ENCODE measurements around the gene PFKL.
A peak's percentile ranks its signal among the peaks of the same experiment; 100 is the strongest.

GRCh38 chr21:44297525-44298290 is 2.1 kb upstream of the PFKL start:
- peak; percentile 76 to 90 (median 84) for TF ChIP-seq CTCF (IDR thresholded peaks at IDR 0.05)
- no peak for TF ChIP-seq POLR2A (IDR thresholded peaks at IDR 0.05)
- peak; percentile 45 for TF ChIP-seq EP300 (IDR thresholded peaks at IDR 0.05)

Measured in tibial nerve (tissue), 4 donors.